Measurements from ENCODE around the gene NXPH4.

The NXPH4 gene

DNA sequence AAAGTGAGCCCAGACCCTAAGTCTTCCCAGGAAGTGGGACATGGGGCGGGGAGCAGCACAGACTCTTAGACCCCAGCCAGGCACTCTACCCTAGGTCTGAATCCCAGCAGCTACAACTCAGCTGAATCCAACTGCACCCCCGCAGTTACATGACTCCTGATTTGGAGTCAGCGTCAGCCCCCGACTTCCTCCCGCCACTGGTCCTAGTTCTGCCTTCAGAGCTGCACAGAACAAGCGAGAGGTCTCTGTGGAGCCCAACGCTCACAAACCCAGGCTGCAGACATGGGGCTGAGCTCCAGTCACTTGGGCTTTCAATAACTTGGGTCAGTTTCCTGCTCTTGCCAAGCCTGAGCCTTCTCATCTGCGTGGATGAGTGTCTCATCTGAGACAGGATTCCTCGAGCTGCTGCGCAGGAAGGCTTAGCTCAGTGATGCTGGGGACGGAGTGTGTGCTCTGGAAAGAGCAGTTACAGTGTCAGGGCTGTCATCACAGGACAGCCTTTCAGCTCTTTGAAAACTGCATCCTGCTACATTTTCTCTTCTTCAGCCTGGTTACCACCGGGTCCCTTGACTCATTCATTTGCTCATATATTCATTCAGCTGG, 30.6 kb upstream of the NXPH4 start:
- TF ChIP-seq, protein P1, sequence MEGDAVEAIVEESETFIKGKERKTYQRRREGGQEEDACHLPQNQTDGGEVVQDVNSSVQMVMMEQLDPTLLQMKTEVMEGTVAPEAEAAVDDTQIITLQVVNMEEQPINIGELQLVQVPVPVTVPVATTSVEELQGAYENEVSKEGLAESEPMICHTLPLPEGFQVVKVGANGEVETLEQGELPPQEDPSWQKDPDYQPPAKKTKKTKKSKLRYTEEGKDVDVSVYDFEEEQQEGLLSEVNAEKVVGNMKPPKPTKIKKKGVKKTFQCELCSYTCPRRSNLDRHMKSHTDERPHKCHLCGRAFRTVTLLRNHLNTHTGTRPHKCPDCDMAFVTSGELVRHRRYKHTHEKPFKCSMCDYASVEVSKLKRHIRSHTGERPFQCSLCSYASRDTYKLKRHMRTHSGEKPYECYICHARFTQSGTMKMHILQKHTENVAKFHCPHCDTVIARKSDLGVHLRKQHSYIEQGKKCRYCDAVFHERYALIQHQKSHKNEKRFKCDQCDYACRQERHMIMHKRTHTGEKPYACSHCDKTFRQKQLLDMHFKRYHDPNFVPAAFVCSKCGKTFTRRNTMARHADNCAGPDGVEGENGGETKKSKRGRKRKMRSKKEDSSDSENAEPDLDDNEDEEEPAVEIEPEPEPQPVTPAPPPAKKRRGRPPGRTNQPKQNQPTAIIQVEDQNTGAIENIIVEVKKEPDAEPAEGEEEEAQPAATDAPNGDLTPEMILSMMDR (IDR thresholded peaks at IDR 0.05; ENCODE audit: poor library complexity, severe bottlenecking), result no peak
- H3K4me1 ChIP-seq (ENCODE audit: insufficient read depth, poor library complexity, severe bottlenecking), result no peaks in the 10 kb centered on the region
- H3K9me3 ChIP-seq (ENCODE audit: severe bottlenecking), result no peaks in the 10 kb centered on the region
- no peaks in the 10 kb centered on the region for H3K27me3 ChIP-seq (ENCODE audit: insufficient read depth, poor library complexity, severe bottlenecking)
- no peak for ATAC-seq (ENCODE audit: low read depth)
- no peak for DNase-seq (ENCODE audit: low spot score)
- no peak overlapping the region for H3K4me3 ChIP-seq (ENCODE audit: severe bottlenecking)
- peaks cover 8% of the 10 kb centered on the region for H3K36me3 ChIP-seq (ENCODE audit: low read depth)
- H3K27ac ChIP-seq (ENCODE audit: poor library complexity, severe bottlenecking), result no peak overlapping the region

GRCh38 chr12:57187222-57188089, 29.1 kb upstream of the NXPH4 start:
- Histone ChIP-seq H3K9me3 (ENCODE audit: severe bottlenecking) (no peaks in the 10 kb centered on the region), H3K4me3 (ENCODE audit: severe bottlenecking) (no peak overlapping the region), H3K36me3 (ENCODE audit: low read depth) (peaks cover 12% of the 10 kb centered on the region), H3K4me1 (ENCODE audit: insufficient read depth, poor library complexity, severe bottlenecking) (no peaks in the 10 kb centered on the region), H3K27ac (ENCODE audit: poor library complexity, severe bottlenecking) (no peak overlapping the region), H3K27me3 (ENCODE audit: insufficient read depth, poor library complexity, severe bottlenecking) (no peaks in the 10 kb centered on the region)
- DNase-seq (ENCODE audit: low spot score) (no peak), ATAC-seq (ENCODE audit: low read depth) (no peak)
- TF ChIP-seq, protein P1 (IDR thresholded peaks at IDR 0.05; ENCODE audit: poor library complexity, severe bottlenecking), result no peak

DNA sequence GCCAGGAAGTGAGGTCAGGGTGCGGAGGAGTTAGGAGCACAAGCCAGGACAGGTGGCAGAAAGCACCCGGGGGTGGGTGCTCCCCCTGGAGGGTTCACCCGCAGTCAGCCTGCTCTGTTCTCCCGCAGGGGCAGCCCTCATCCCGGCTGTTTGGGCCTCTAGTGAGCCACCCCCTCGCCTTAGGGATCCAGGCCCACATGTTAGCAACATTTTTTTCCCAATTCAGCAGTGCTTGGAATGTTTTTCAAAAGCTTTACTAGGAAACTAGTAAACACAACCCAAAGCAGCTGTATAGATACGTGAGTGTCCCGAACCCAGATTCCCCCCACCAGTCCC, 28.5 kb upstream of the NXPH4 start:
- DNase-seq (ENCODE audit: low spot score) (no peak), ATAC-seq (ENCODE audit: low read depth) (no peak)
- H3K36me3 ChIP-seq (ENCODE audit: low read depth), result peaks cover 12% of the 10 kb centered on the region
- no peaks in the 10 kb centered on the region for H3K4me1 ChIP-seq (ENCODE audit: insufficient read depth, poor library complexity, severe bottlenecking)
- TF ChIP-seq, protein P1 (IDR thresholded peaks at IDR 0.05; ENCODE audit: poor library complexity, severe bottlenecking), result no peak
- no peaks in the 10 kb centered on the region for H3K9me3 ChIP-seq (ENCODE audit: severe bottlenecking)
- no peak overlapping the region for H3K27ac ChIP-seq (ENCODE audit: poor library complexity, severe bottlenecking)
- no peak overlapping the region for H3K4me3 ChIP-seq (ENCODE audit: severe bottlenecking)
- no peaks in the 10 kb centered on the region for H3K27me3 ChIP-seq (ENCODE audit: insufficient read depth, poor library complexity, severe bottlenecking)

DNA sequence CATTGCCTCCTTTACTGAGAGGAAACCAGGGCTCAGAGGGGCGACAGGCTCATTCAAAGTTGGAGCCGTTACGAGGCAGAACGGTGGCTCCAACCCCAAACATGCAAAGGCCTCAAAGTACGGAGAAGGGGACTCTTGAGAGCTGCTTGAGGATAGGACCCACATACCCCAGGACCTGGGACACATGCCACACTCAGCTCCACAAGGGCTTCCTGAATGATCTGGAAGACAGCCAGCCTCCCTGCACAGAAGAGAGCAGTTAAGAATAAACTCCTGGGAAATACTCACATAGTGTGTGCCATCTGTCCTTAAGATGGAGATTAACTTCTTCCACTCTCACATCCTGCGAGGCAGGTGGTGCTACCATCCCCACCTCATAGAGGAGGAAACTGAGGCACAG, 26.6 kb upstream of the NXPH4 start:
- H3K9me3 ChIP-seq (ENCODE audit: severe bottlenecking), result no peaks in the 10 kb centered on the region
- H3K27me3 ChIP-seq (ENCODE audit: insufficient read depth, poor library complexity, severe bottlenecking), result no peaks in the 10 kb centered on the region
- ATAC-seq (ENCODE audit: low read depth), result 0 out of 3 replicates have a peak, but pooled peaks have one; percentile 8
- peaks cover 12% of the 10 kb centered on the region for H3K36me3 ChIP-seq (ENCODE audit: low read depth)
- H3K27ac ChIP-seq (ENCODE audit: poor library complexity, severe bottlenecking), result no peak overlapping the region
- no peaks in the 10 kb centered on the region for H3K4me1 ChIP-seq (ENCODE audit: insufficient read depth, poor library complexity, severe bottlenecking)
- H3K4me3 ChIP-seq (ENCODE audit: severe bottlenecking), result no peak overlapping the region
- DNase-seq (ENCODE audit: low spot score), result no peak
- TF ChIP-seq, protein P1 (IDR thresholded peaks at IDR 0.05; ENCODE audit: poor library complexity, severe bottlenecking), result no peak

GRCh38 chr12:57190821-57191220, 25.8 kb upstream of the NXPH4 start:
- Histone ChIP-seq H3K4me3 (ENCODE audit: severe bottlenecking) (no peak overlapping the region), H3K4me1 (ENCODE audit: insufficient read depth, poor library complexity, severe bottlenecking) (no peaks in the 10 kb centered on the region), H3K9me3 (ENCODE audit: severe bottlenecking) (no peaks in the 10 kb centered on the region), H3K27me3 (ENCODE audit: insufficient read depth, poor library complexity, severe bottlenecking) (no peaks in the 10 kb centered on the region), H3K27ac (ENCODE audit: poor library complexity, severe bottlenecking) (no peak overlapping the region), H3K36me3 (ENCODE audit: low read depth) (peaks cover 14% of the 10 kb centered on the region)
- TF ChIP-seq, protein P1 (IDR thresholded peaks at IDR 0.05; ENCODE audit: poor library complexity, severe bottlenecking), result no peak
- ATAC-seq (ENCODE audit: low read depth) (no peak), DNase-seq (ENCODE audit: low spot score) (no peak)

Data from RWPE2 (cell line).